SK-N-SH treated with all-trans-retinoic acid at 6 μM for 48 hours (cell line): Measurements from ENCODE around the gene FUNDC2.

Experiments
- ATAC-seq: fragments of 200-7000 bp; cut with Tn5 transposase; 3 replicates; pipeline ENCODE4 v1.9.1; 2020; ENCODE audit warnings: mild to moderate bottlenecking, moderate library complexity
- ARNTL ChIP-seq: fragments of 450-650 bp; formaldehyde crosslinking; IDR thresholded peaks from 2 replicates; pipeline ENCODE4 v1.5.0; 2020; ENCODE audit warnings: low read depth, mild to moderate bottlenecking, moderate library complexity, borderline replicate concordance
- CREB5 ChIP-seq: fragments of 250-450 bp; sonication (Bioruptor Pico); IDR thresholded peaks from 2 replicates; pipeline ENCODE4 v1.5.1; 2020; ENCODE audit warnings: low read depth, mild to moderate bottlenecking, moderate library complexity
- CSDC2 ChIP-seq: fragments of 250-450 bp; sonication (Bioruptor Pico); IDR thresholded peaks from 2 replicates; pipeline ENCODE4 v1.5.0; 2020; ENCODE audit warnings: mild to moderate bottlenecking, moderate library complexity
- CSRNP3 ChIP-seq: fragments of 250-450 bp; sonication (Bioruptor Pico); IDR thresholded peaks from 2 replicates; pipeline ENCODE4 v1.5.1; 2021; ENCODE audit warnings: mild to moderate bottlenecking, moderate library complexity
- GLIS3 ChIP-seq: fragments of 250-450 bp; sonication (Bioruptor Pico); IDR thresholded peaks from 2 replicates; pipeline ENCODE4 v1.5.0; 2020; ENCODE audit warnings: mild to moderate bottlenecking, moderate library complexity
- ISL1 ChIP-seq: fragments of 250-450 bp; sonication (Bioruptor Pico); IDR thresholded peaks from 2 replicates; pipeline ENCODE4 v2.1.2; 2022; ENCODE audit warnings: mild to moderate bottlenecking, moderate library complexity
- OSR1 ChIP-seq: fragments of 250-450 bp; sonication (Bioruptor Pico); IDR thresholded peaks from 2 replicates; pipeline ENCODE4 v1.8.0; 2022; ENCODE audit warnings: moderate library complexity, mild to moderate bottlenecking, inconsistent platforms
- PATZ1 ChIP-seq: fragments of 250-450 bp; sonication (Bioruptor Pico); IDR thresholded peaks from 2 replicates; pipeline ENCODE4 v1.8.0; 2020; ENCODE audit warnings: mild to moderate bottlenecking, moderate library complexity, borderline replicate concordance
- POU6F1 ChIP-seq: fragments of 250-450 bp; sonication (Bioruptor Pico); IDR thresholded peaks from 2 replicates; pipeline ENCODE4 v1.8.0; 2021; ENCODE audit warnings: low read depth, mild to moderate bottlenecking, moderate library complexity, borderline replicate concordance
- PPARA ChIP-seq: fragments of 250-450 bp; sonication (Bioruptor Pico); IDR thresholded peaks from 2 replicates; pipeline ENCODE4 v1.5.0; 2020; ENCODE audit warnings: mild to moderate bottlenecking, borderline replicate concordance
- RARB ChIP-seq: fragments of 250-450 bp; sonication (Bioruptor Pico); IDR thresholded peaks from 2 replicates; pipeline ENCODE4 v1.8.0; 2021; ENCODE audit warnings: mild to moderate bottlenecking, moderate library complexity
- TCF4 ChIP-seq: fragments of 250-450 bp; sonication (Bioruptor Pico); IDR thresholded peaks from 2 replicates; pipeline ENCODE4 v1.8.0; 2021; ENCODE audit warnings: mild to moderate bottlenecking, moderate library complexity, borderline replicate concordance
- TOX ChIP-seq: fragments of 250-450 bp; sonication (Bioruptor Pico); IDR thresholded peaks from 2 replicates; pipeline ENCODE4 v1.8.0; 2021; ENCODE audit warnings: mild to moderate bottlenecking, moderate library complexity, borderline replicate concordance
- TSHZ2 ChIP-seq: fragments of 250-450 bp; sonication (Bioruptor Pico); IDR thresholded peaks from 2 replicates; pipeline ENCODE4 v1.5.0; 2020; ENCODE audit warnings: mild to moderate bottlenecking, moderate library complexity
- ZC3H10 ChIP-seq: fragments of 250-450 bp; sonication (Bioruptor Pico); IDR thresholded peaks from 2 replicates; pipeline ENCODE4 v1.5.1; 2021; ENCODE audit warnings: mild to moderate bottlenecking, moderate library complexity
- ZFP3 ChIP-seq: fragments of 250-450 bp; sonication (Bioruptor Pico); IDR thresholded peaks from 2 replicates; pipeline ENCODE4 v1.5.0; 2020; ENCODE audit warnings: mild to moderate bottlenecking, moderate library complexity
- ZFP30 ChIP-seq: fragments of 450-650 bp; formaldehyde crosslinking; IDR thresholded peaks from 2 replicates; pipeline ENCODE4 v1.5.0; 2022; ENCODE audit warnings: mild to moderate bottlenecking, moderate library complexity
- ZNF70 ChIP-seq: fragments of 450-650 bp; formaldehyde crosslinking; IDR thresholded peaks from 2 replicates; pipeline ENCODE4 v1.5.0; 2020; ENCODE audit warnings: mild to moderate bottlenecking, moderate library complexity

Gene FUNDC2

GRCh38 chrX:155055494-155055893 lies 28.9 kb downstream of the FUNDC2 start:
- ATAC-seq = no peak
- TF ChIP-seq CSRNP3 (CRISPR knock-in tag) (no peak), TSHZ2 (CRISPR knock-in tag) (no peak), ZC3H10 (no peak), PATZ1 (no peak), TOX (CRISPR knock-in tag) (no peak), POU6F1 (CRISPR knock-in tag) (no peak), ZNF70 (CRISPR knock-in tag) (no peak), ISL1 (CRISPR knock-in tag) (no peak), GLIS3 (CRISPR knock-in tag) (no peak), CSDC2 (CRISPR knock-in tag) (no peak), RARB (no peak)

GRCh38 chrX:155056471-155056870 lies 29.8 kb downstream of the FUNDC2 start:
- no peak for ATAC-seq
- TF ChIP-seq PATZ1 = no peak
- TF ChIP-seq CREB5 (CRISPR knock-in tag) = no peak
- no peak for TF ChIP-seq OSR1 (CRISPR knock-in tag)
- TF ChIP-seq RARB = no peak
- no peak for TF ChIP-seq ZC3H10
- no peak for TF ChIP-seq TCF4 (CRISPR knock-in tag)
- TF ChIP-seq POU6F1 (CRISPR knock-in tag) = no peak
- TF ChIP-seq ZFP3 = no peak
- TF ChIP-seq ZFP30 (CRISPR knock-in tag) = no peak
- no peak for TF ChIP-seq PPARA (CRISPR knock-in tag)
- TF ChIP-seq TOX (CRISPR knock-in tag) = no peak
- TF ChIP-seq ARNTL (CRISPR knock-in tag) = no peak
